ENCODE results near the gene WDPCP.

- TF ChIP-seq YY1 (IDR thresholded peaks at IDR 0.05; ENCODE audit: insufficient read depth, insufficient read length) (no peak), SUZ12 (IDR thresholded peaks at IDR 0.05; ENCODE audit: extremely low read depth, insufficient read depth, insufficient read length) (no peak)
These were observed 82.0 kb downstream of the WDPCP start for GRCh38 chr2:63506320-63506719.
